Ishikawa (cell line): ENCODE data around the gene SPN.

Experiments
- CEBPB ChIP-seq: IDR thresholded peaks from 2 replicates; pipeline ENCODE4 v1.6.1; 2012
- EGR1 ChIP-seq: IDR thresholded peaks from 2 replicates; pipeline ENCODE4 v1.6.1; 2012
- EP300 ChIP-seq: IDR thresholded peaks from 2 replicates; pipeline ENCODE4 v1.6.1; 2012; ENCODE audit warnings: borderline replicate concordance
- TAF1 ChIP-seq: IDR thresholded peaks from 2 replicates; pipeline ENCODE4 v1.6.1; 2012; ENCODE audit warnings: low read depth, mild to moderate bottlenecking
- TF ChIP-seq, protein P1 (sequence below): IDR thresholded peaks from 2 replicates; pipeline ENCODE4 v1.6.1; 2012; ENCODE audit warnings: low read depth, mild to moderate bottlenecking
- TF ChIP-seq, protein P2 (sequence below): IDR thresholded peaks from 2 replicates; pipeline ENCODE4 v1.6.1; 2012
- TF ChIP-seq, protein P3 (sequence below): IDR thresholded peaks from 2 replicates; pipeline ENCODE4 v1.6.1; 2012

DNA sequence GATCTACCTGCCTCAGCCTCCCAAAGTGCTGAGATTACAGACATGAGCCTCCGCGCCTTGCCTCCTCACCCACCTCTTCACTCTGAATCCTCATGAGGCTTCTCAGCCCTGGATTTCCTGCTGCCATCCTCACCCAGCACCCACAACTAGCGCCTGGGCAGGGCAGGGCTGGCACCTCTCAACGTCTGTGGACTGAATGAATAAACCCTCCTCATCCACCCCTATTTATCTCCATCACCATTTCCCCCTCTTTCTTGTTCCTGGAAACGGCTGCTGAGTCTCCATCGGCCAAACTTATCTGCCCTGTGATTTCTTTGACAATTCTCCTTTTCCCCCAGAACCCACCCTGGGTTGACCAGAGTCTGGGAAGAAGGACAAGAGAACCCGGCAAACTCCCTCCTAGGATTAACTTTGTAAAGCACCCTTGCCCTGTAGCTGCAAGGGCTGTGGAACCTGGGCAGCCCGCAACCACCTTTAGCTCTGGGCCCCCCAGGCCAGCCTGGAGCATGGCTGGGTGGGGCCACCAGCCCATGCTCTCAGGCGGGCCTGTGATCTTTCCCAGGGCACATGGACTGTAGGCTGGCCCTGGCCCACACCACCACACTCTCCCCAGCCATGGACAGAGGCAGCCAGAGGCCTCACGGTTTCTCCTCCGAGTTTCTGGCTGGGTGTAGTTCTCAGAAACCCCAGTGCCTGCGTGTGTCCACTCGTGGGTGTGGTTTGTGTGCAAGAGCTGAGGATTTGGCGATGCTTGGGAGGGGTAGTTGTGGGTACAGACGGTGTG, 2.4 kb downstream of the SPN start:
- TF ChIP-seq EP300 (no peak), CEBPB (no peak), EGR1 (no peak), TAF1 (no peak)
- TF ChIP-seq, protein P1, sequence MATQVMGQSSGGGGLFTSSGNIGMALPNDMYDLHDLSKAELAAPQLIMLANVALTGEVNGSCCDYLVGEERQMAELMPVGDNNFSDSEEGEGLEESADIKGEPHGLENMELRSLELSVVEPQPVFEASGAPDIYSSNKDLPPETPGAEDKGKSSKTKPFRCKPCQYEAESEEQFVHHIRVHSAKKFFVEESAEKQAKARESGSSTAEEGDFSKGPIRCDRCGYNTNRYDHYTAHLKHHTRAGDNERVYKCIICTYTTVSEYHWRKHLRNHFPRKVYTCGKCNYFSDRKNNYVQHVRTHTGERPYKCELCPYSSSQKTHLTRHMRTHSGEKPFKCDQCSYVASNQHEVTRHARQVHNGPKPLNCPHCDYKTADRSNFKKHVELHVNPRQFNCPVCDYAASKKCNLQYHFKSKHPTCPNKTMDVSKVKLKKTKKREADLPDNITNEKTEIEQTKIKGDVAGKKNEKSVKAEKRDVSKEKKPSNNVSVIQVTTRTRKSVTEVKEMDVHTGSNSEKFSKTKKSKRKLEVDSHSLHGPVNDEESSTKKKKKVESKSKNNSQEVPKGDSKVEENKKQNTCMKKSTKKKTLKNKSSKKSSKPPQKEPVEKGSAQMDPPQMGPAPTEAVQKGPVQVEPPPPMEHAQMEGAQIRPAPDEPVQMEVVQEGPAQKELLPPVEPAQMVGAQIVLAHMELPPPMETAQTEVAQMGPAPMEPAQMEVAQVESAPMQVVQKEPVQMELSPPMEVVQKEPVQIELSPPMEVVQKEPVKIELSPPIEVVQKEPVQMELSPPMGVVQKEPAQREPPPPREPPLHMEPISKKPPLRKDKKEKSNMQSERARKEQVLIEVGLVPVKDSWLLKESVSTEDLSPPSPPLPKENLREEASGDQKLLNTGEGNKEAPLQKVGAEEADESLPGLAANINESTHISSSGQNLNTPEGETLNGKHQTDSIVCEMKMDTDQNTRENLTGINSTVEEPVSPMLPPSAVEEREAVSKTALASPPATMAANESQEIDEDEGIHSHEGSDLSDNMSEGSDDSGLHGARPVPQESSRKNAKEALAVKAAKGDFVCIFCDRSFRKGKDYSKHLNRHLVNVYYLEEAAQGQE, result no peak
- TF ChIP-seq, protein P2, sequence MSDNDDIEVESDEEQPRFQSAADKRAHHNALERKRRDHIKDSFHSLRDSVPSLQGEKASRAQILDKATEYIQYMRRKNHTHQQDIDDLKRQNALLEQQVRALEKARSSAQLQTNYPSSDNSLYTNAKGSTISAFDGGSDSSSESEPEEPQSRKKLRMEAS, result no peak
- TF ChIP-seq, protein P3, sequence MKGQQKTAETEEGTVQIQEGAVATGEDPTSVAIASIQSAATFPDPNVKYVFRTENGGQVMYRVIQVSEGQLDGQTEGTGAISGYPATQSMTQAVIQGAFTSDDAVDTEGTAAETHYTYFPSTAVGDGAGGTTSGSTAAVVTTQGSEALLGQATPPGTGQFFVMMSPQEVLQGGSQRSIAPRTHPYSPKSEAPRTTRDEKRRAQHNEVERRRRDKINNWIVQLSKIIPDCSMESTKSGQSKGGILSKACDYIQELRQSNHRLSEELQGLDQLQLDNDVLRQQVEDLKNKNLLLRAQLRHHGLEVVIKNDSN, result no peak
